D721Med (cell line): ENCODE data around the gene CDK14.

Experiments
- DNase-seq: peaks from one replicate; pipeline ENCODE4 v3.0.0; 2011; ENCODE audit warnings: low spot score; ENCODE audit not compliant: insufficient read length
- FAIRE-seq: peaks from 2 replicates; lab custom pipeline; 2011; peaks lifted over from hg19 to GRCh38; lab: Jason Lieb, UNC
- TF ChIP-seq, protein P1 (sequence below): IDR thresholded peaks from 2 replicates; pipeline ENCODE4 v1.5.1; 2012; ENCODE audit warnings: mild to moderate bottlenecking, control low read depth; ENCODE audit not compliant: insufficient read depth; ENCODE audit errors: missing control alignments

Gene CDK14

DNA sequence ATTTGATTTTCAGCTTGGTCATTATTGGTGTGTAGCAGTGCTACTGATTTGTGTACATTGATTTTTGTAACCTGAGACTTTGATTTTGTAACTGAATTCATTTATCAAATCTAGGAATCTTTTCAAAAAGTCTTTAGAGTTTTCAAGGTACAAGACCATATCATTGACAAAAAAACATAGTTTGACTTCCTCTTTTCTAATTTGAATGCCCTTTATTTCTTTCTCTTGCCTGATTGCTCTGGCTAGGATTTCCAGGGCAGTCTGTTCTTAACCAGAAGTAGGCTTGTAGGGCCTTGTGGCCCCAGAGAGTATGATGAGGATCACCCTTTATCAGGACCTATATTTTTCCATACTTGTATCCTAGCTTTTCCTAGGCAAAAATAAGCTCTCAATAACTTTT is 433.6 kb downstream of the CDK14 start:
- no peak for DNase-seq
- no peak for FAIRE-seq
- TF ChIP-seq, protein P1, sequence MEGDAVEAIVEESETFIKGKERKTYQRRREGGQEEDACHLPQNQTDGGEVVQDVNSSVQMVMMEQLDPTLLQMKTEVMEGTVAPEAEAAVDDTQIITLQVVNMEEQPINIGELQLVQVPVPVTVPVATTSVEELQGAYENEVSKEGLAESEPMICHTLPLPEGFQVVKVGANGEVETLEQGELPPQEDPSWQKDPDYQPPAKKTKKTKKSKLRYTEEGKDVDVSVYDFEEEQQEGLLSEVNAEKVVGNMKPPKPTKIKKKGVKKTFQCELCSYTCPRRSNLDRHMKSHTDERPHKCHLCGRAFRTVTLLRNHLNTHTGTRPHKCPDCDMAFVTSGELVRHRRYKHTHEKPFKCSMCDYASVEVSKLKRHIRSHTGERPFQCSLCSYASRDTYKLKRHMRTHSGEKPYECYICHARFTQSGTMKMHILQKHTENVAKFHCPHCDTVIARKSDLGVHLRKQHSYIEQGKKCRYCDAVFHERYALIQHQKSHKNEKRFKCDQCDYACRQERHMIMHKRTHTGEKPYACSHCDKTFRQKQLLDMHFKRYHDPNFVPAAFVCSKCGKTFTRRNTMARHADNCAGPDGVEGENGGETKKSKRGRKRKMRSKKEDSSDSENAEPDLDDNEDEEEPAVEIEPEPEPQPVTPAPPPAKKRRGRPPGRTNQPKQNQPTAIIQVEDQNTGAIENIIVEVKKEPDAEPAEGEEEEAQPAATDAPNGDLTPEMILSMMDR = no peak

DNA sequence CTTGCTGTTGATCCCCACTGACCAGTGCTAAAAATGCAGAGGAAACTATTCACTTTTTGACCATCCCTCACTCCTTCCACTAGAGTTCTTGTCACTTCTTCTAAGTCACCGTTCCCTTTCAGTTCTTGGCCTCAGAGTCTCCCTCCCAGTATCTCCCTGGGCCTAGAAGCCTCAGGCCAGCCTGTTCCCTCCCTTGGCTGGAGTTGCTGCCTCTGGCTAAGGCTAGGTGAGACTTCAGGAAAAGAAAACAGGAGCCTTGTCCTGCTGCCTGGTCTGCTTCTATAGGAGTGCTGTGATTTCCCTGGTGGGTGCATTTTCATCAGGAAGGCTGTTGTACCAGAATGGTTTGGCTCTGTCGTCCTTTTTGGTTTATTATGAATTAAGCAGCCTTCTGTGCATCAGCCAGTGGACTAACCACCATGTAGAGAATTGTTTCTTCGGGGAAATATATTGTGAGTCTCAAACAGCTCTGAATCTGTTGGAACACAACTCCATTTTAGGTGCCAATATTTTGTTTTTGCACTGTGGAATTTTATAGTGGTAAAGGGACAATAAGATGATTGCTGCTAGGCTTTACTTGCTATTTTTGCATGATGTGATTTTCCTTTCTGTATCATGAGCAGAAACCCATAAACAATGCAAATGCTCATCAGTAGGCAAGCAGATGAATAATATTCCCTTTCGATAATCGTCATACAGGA is 434.7 kb downstream of the CDK14 start:
- DNase-seq (no peak), FAIRE-seq (no peak)
- TF ChIP-seq, protein P1 = no peak

DNA sequence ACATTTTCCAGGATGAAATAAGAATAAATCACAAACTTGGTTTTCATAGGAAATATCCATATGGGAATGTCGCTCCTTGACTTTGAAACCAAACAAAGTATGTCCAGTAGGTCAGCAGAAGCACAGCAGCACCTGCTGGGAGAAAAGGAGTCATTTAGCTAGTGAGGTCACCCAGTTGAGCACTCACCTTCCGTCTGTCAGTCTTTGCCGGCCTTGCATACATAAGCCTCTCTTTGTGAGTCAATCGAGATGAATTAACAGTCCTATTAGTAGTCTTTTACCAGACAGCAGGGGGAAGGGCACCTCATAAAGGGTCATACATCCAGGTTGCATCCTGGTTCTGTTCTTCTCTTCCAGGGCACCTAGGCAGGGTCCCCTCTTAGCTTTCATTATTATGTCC is 435.6 kb downstream of the CDK14 start:
- FAIRE-seq (peak; percentile 76), DNase-seq (no peak)
- TF ChIP-seq, protein P1 = no peak

DNA sequence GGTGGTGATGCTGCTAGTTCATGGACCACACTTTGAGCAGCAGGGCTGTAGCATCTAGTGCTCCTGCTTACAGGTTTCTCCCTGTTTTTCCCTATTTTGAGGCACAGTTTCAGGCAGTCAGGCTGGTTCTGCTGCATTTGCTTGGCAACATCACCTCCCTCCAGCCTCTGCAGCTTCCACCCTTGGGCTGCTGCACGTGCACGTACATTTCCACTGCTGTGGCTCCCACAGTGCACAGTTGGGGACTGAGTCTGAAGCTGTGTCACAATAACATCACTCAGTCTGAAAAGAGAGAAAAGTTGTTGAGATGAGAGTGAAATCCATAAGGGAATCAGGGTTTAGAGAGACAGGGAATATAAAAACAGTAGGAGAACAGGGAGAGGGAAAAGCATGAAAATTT is 437.5 kb downstream of the CDK14 start:
- DNase-seq (no peak), FAIRE-seq (no peak)
- TF ChIP-seq, protein P1 = no peak

DNA sequence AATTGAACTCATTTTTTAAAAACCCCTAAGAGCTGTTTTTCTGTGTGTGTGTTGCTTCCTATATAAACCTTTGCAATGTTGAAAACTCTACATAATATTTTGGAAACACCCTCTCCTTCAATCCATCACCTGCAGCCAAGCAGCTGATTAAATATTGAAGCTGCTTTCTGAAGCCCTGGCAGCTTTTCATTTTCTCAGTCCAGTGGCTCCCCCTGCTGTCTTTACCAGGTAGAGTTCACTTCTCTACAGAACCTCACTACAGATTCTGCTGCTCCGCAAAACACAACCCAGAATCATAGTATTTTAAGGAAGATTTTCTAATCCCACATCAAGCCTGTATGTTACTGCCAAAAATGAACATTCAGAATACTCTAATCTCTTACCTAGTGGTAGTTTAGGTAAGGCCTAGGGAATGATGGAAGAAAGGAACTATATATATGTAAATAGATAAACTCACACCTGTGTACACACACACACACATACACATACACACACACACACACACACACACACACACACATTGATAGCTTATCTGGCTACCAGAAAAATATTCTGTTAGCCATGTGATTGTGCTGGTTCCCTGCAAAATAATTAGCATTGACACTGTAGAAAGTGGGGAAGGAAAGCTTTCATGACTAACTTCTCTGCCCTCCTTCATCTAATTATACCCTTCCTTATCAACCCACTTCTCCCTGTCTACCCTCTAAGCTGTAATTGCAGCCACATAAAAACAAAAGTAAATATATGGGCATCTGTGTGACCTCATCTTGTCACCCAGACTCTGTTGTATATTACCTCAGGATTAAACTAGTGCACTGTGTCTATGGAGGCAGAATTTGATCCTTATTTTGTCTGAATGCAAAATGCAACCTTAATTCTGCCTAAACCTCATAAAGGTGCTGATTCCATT is 438.6 kb downstream of the CDK14 start:
- FAIRE-seq = peak; percentile 11
- no peak for DNase-seq
- TF ChIP-seq, protein P1 = peak; percentile 77

DNA sequence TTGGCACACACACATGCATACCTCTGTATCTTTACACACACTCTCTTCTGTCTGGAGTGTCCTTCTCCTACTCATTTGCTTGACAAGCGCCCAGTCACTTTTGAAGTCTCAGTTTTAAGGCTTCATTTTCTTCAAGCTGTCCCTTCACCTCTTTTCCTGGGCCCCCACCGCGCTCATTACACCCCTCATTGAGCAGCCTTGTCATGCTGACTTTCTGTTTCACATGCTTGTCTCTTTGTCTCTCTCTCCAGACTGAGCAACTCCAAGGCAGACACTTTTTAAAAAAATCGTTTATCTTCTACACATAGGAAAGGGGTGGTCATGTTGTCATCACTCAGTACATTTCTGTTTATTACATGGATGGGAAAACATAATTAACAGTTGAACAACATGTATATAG is 442.9 kb downstream of the CDK14 start:
- TF ChIP-seq, protein P1 = no peak
- no peak for DNase-seq
- FAIRE-seq = no peak

DNA sequence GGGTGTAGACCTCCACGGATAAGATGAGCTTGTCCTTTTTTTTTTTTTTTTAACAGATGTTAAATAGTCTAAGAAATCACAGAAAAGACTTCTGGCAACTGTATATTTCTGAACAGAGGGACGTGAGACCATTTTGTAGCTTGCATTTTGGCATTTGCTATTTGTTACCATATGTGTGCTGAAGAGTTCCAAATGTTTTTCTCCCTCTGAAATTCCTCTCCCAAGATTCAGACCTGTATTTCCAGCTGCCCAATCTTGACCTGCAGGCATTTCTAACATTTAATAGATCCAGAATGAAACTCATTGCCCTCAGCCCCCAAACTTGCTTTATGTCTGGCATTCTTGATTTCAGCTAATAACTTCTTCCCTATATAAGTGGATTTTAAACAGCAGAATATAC is 445.0 kb downstream of the CDK14 start:
- FAIRE-seq (no peak), DNase-seq (no peak)
- TF ChIP-seq, protein P1 = no peak
